HEK293T (cell line): Measurements from ENCODE around the gene SP8.

Source experiments
- FOXA1 ChIP-seq: fragments of 450-650 bp; IDR thresholded peaks from 2 replicates; pipeline ENCODE4 v1.6.1; 2016; ENCODE audit warnings: mild to moderate bottlenecking
- NFRKB ChIP-seq: fragments of 450-650 bp; IDR thresholded peaks from 2 replicates; pipeline ENCODE4 v1.6.1; 2016; ENCODE audit warnings: mild to moderate bottlenecking, moderate library complexity
- TARDBP ChIP-seq: fragments of 450-650 bp; IDR thresholded peaks from 2 replicates; pipeline ENCODE4 v1.6.1; 2016

DNA sequence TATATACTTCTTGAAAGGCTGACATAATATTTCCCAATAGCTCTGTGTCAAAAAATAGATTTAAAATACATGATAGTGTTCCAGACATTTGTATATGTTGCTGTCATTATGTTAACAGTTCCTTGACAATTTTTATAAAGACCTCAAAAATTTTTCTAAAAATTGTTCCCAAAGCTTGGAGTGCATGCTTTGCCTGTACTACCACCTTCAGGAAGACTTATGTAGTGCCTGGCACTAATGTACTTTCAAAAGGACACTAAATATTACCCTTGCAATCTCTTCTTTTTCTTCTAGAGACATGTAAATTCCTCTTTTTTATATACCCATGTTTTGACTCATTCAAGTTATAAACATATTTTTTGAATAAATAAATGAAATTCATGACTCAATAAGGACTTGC is 48.0 kb upstream of the SP8 start:
- TF ChIP-seq NFRKB (no peak), TARDBP (no peak), FOXA1 (no peak)
